NOMO-1 (cell line): ENCODE measurements around the gene EED.

Experiments
- DNase-seq, 2 experiments: peaks; one replicate each; lab custom pipeline; 2025; ENCODE audit not compliant: unreplicated experiment in 2 of 2; lab: John Stamatoyannopoulos, UW

EED gene

GRCh38 chr11:86246293-86246675, 1.7 kb downstream of the EED start:
- no peak for DNase-seq

GRCh38 chr11:86247608-86248007, 3.1 kb downstream of the EED start:
- DNase-seq, result no peak

- no peak for DNase-seq
Measured at GRCh38 chr11:86248609-86249008, 4.1 kb downstream of the EED start.

- no peak for DNase-seq
Measured at GRCh38 chr11:86249307-86250098, 5.0 kb downstream of the EED start.

GRCh38 chr11:86251345-86251744, 6.8 kb downstream of the EED start:
- no peak for DNase-seq

- no peak for DNase-seq
Measured at GRCh38 chr11:86255896-86256295, 11.3 kb downstream of the EED start.

GRCh38 chr11:86256608-86257007, 12.1 kb downstream of the EED start:
- DNase-seq, result no peak

- DNase-seq, result no peak
Measured at GRCh38 chr11:86257446-86257845, 12.9 kb downstream of the EED start.

GRCh38 chr11:86259730-86260129, 15.2 kb downstream of the EED start:
- DNase-seq, result no peak

- no peak for DNase-seq
Measured at GRCh38 chr11:86261328-86261727, 16.8 kb downstream of the EED start.

- no peak for DNase-seq
Measured at GRCh38 chr11:86262387-86262786, 17.8 kb downstream of the EED start.

GRCh38 chr11:86264649-86265048, 20.1 kb downstream of the EED start:
- DNase-seq, result no peak

GRCh38 chr11:86265194-86265593, 20.6 kb downstream of the EED start:
- no peak for DNase-seq

- DNase-seq, result no peak
Measured at GRCh38 chr11:86269645-86270044, 25.1 kb downstream of the EED start.

- DNase-seq, result no peak
Measured at GRCh38 chr11:86274503-86274902, 29.9 kb downstream of the EED start.

- no peak for DNase-seq
Measured at GRCh38 chr11:86274999-86275398, 30.4 kb downstream of the EED start.

- DNase-seq, result no peak
Measured at GRCh38 chr11:86275493-86276370, 31.2 kb downstream of the EED start.

GRCh38 chr11:86277741-86278140, 33.2 kb downstream of the EED start:
- DNase-seq, result no peak

- no peak for DNase-seq
Measured at GRCh38 chr11:86278226-86278625, 33.7 kb downstream of the EED start.

GRCh38 chr11:86279747-86280146, 35.2 kb downstream of the EED start:
- DNase-seq, result no peak

- no peak for DNase-seq
Measured at GRCh38 chr11:86287468-86287796, 42.9 kb downstream of the EED start.
